Activated CD8-positive, alpha-beta memory T cell treated with anti-CD3 and anti-CD28 coated beads for 48 hours (primary cell): Measurements from ENCODE around the gene PRMT3.
"Not testable (repeated sequence)": the region's sequence is repeated elsewhere in the genome, so short reads cannot be mapped to it uniquely, and the experiment has no call there.

Experiments
- DNase-seq, 3 experiments: peaks; one replicate each; pipeline ENCODE4 v3.0.0-alpha.2; 2020; ENCODE audit warnings: low read depth in 2 of 3, low spot score in 2 of 3

PRMT3 gene

GRCh38 chr11:20387261-20388095, at the start of gene PRMT3:
TSS of gene PRMT3 (plus strand) at chr11:20387716. CDS start at chr11:20387747, 31 bp downstream.
- peak; percentile 84 to 95 (median 95) for DNase-seq

- DNase-seq = no peak
Observed at GRCh38 chr11:20342347-20343141, 45.0 kb upstream of the PRMT3 start.

- no peak for DNase-seq
Observed at GRCh38 chr11:20351136-20351535, 36.4 kb upstream of the PRMT3 start.

GRCh38 chr11:20351751-20352262, 35.7 kb upstream of the PRMT3 start:
- no peak for DNase-seq

GRCh38 chr11:20353829-20354434, 33.6 kb upstream of the PRMT3 start:
- no peak for DNase-seq

GRCh38 chr11:20355221-20356219, 32.0 kb upstream of the PRMT3 start:
- no peak for DNase-seq

- no peak for DNase-seq
Observed at GRCh38 chr11:20357150-20357549, 30.4 kb upstream of the PRMT3 start.

GRCh38 chr11:20360650-20361049, 26.9 kb upstream of the PRMT3 start:
- DNase-seq = no peak

GRCh38 chr11:20362481-20362880, 25.0 kb upstream of the PRMT3 start:
- DNase-seq = no peak

GRCh38 chr11:20363149-20363499, 24.4 kb upstream of the PRMT3 start:
- no peak for DNase-seq

GRCh38 chr11:20363500-20364340, 23.8 kb upstream of the PRMT3 start, which contains the start of gene HTATIP2:
TSS of gene HTATIP2 (plus strand) at chr11:20363714. CDS start at chr11:20364238, 524 bp downstream.
- peak; percentile 35 to 57 (median 40) for DNase-seq

GRCh38 chr11:20364341-20364792, 23.1 kb upstream of the PRMT3 start:
- no peak for DNase-seq

- DNase-seq = not testable (repeated sequence)
Observed at GRCh38 chr11:20365465-20365864, 22.1 kb upstream of the PRMT3 start.

GRCh38 chr11:20367313-20367948, 20.1 kb upstream of the PRMT3 start:
- DNase-seq = no peak

GRCh38 chr11:20368438-20368837, 19.1 kb upstream of the PRMT3 start:
- no peak for DNase-seq

GRCh38 chr11:20369826-20370225, 17.7 kb upstream of the PRMT3 start:
- no peak for DNase-seq

- DNase-seq = no peak
Observed at GRCh38 chr11:20372081-20372626, 15.4 kb upstream of the PRMT3 start.

- DNase-seq = no peak
Observed at GRCh38 chr11:20373147-20373546, 14.4 kb upstream of the PRMT3 start.
